ENCODE results near the gene TOGARAM1.

DNA sequence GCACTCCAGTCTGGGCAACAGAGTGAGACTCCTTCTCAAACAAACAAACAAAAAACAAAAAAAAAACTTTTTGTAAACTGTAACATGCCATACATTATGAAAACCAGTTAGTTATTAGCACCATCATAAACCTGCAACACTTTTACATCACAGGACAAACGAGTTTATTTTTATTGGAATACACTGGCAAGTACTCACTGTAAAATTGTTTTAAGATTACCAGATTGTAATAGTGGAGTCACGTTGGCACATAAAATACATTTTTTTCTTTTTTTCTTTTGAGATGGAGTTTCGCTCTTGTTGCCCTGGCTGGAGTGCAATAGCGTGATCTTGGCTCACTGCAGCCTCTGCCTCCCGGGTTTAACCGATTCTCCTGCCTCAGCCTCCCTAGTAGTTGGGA lies 156.6 kb downstream of the TOGARAM1 start:
- TF ChIP-seq TAF1 (IDR thresholded peaks at IDR 0.05; ENCODE audit: borderline replicate concordance, low read depth, low read length) (no peak), RAD21 (IDR thresholded peaks at IDR 0.05; ENCODE audit: low read length) (no peak), RCOR1 (IDR thresholded peaks at IDR 0.05; ENCODE audit: low read length) (no peak)
- TF ChIP-seq, protein P1, sequence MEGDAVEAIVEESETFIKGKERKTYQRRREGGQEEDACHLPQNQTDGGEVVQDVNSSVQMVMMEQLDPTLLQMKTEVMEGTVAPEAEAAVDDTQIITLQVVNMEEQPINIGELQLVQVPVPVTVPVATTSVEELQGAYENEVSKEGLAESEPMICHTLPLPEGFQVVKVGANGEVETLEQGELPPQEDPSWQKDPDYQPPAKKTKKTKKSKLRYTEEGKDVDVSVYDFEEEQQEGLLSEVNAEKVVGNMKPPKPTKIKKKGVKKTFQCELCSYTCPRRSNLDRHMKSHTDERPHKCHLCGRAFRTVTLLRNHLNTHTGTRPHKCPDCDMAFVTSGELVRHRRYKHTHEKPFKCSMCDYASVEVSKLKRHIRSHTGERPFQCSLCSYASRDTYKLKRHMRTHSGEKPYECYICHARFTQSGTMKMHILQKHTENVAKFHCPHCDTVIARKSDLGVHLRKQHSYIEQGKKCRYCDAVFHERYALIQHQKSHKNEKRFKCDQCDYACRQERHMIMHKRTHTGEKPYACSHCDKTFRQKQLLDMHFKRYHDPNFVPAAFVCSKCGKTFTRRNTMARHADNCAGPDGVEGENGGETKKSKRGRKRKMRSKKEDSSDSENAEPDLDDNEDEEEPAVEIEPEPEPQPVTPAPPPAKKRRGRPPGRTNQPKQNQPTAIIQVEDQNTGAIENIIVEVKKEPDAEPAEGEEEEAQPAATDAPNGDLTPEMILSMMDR (IDR thresholded peaks at IDR 0.05): no peak
